ENCODE measurements around the gene ANO9.

Gene ANO9, protein sequence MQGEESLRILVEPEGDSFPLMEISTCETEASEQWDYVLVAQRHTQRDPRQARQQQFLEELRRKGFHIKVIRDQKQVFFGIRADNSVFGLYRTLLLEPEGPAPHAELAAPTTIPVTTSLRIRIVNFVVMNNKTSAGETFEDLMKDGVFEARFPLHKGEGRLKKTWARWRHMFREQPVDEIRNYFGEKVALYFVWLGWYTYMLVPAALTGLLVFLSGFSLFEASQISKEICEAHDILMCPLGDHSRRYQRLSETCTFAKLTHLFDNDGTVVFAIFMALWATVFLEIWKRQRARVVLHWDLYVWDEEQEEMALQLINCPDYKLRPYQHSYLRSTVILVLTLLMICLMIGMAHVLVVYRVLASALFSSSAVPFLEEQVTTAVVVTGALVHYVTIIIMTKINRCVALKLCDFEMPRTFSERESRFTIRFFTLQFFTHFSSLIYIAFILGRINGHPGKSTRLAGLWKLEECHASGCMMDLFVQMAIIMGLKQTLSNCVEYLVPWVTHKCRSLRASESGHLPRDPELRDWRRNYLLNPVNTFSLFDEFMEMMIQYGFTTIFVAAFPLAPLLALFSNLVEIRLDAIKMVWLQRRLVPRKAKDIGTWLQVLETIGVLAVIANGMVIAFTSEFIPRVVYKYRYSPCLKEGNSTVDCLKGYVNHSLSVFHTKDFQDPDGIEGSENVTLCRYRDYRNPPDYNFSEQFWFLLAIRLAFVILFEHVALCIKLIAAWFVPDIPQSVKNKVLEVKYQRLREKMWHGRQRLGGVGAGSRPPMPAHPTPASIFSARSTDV

GRCh38 chr11:441418-442274 is at the start of gene ANO9:
TSS of gene ANO9 (minus strand) at chr11:442011. CDS start at chr11:441926, 85 bp downstream.
- TF ChIP-seq, protein P1, sequence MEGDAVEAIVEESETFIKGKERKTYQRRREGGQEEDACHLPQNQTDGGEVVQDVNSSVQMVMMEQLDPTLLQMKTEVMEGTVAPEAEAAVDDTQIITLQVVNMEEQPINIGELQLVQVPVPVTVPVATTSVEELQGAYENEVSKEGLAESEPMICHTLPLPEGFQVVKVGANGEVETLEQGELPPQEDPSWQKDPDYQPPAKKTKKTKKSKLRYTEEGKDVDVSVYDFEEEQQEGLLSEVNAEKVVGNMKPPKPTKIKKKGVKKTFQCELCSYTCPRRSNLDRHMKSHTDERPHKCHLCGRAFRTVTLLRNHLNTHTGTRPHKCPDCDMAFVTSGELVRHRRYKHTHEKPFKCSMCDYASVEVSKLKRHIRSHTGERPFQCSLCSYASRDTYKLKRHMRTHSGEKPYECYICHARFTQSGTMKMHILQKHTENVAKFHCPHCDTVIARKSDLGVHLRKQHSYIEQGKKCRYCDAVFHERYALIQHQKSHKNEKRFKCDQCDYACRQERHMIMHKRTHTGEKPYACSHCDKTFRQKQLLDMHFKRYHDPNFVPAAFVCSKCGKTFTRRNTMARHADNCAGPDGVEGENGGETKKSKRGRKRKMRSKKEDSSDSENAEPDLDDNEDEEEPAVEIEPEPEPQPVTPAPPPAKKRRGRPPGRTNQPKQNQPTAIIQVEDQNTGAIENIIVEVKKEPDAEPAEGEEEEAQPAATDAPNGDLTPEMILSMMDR (IDR thresholded peaks at IDR 0.05): no peak

GRCh38 chr11:491358-491757 is 49.5 kb upstream of the ANO9 start:
- TF ChIP-seq, protein P1 (IDR thresholded peaks at IDR 0.05): no peak

GRCh38 chr11:490930-491260 is 49.1 kb upstream of the ANO9 start:
- TF ChIP-seq, protein P1 (IDR thresholded peaks at IDR 0.05): no peak

DNA sequence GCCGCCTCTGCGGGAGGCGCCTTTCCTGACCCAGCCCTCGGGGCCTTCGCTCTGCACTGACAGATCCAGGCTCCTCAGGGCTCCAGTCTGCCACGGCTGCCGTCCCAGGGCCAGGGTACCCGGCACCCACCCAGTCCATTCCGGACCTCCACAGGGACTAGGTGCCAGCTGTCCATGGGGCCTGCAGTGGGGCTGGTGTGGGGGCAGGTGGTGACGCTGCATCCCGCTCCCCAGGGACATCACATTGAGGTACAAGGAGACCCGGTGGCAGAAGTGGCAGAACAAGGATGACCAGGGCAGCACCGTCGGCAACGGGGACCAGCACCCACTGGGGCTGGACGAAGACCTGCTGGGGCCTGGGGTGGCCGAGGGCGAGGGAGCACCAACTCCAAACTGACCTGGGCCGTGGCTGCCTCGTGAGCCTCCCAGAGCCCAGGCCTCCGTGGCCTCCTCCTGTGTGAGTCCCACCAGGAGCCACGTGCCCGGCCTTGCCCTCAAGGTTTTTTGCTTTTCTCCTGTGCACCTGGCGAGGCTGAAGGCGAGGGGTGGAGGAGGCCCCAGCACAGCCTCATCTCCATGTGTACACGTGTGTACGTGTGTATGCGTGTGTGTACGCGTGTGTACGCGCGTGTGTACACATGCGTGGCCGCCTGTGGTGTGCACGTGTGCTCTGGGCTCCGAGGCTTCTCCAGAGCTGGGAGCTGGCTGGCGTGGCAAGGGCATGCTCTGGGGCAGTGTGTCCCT is 48.5 kb upstream of the ANO9 start:
- TF ChIP-seq, protein P1 (IDR thresholded peaks at IDR 0.05): no peak

DNA sequence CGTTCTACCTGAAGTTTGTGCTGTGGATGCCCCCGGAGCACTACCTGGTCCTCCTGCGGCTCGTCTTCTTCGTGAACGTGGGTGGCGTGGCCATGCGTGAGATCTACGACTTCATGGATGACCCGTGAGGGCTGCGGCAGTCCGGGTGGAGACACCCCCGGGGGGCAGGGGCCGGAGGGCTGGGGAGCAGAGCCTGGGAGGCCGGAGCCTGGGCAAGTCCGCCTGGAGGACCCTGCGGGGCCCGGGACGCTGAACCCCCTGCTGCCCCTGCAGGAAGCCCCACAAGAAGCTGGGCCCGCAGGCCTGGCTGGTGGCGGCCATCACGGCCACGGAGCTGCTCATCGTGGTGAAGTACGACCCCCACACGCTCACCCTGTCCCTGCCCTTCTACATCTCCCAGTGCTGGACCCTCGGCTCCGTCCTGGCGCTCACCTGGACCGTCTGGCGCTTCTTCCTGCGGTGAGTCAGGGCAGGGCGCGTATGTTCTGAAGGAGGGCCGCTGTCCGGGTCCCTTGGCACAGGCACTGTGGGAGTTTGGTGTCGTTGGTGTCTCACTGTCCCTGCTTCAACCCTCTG is 47.9 kb upstream of the ANO9 start:
- TF ChIP-seq, protein P1 (IDR thresholded peaks at IDR 0.05): no peak

- TF ChIP-seq, protein P1 (IDR thresholded peaks at IDR 0.05): no peak
These were observed 47.2 kb upstream of the ANO9 start for GRCh38 chr11:488992-489391.
